22Rv1 (cell line): ENCODE results near the gene ZNRF1.
"Not testable (repeated sequence)": the region's sequence is repeated elsewhere in the genome, so short reads cannot be mapped to it uniquely, and the experiment has no call there.

ENCODE experiments used
- H3K27ac ChIP-seq: fragments of 450-650 bp; 2 replicates; pipeline ENCODE4 v1.5.1; 2017
- ZFX ChIP-seq: fragments of 450-650 bp; IDR thresholded peaks from 2 replicates; pipeline ENCODE4 v1.6.1; 2017; ENCODE audit warnings: antibody characterized with exemption, borderline replicate concordance
- TF ChIP-seq, protein P1 (sequence below): fragments of 450-650 bp; IDR thresholded peaks from 2 replicates; pipeline ENCODE4 v1.5.1; 2017; ENCODE audit warnings: mild to moderate bottlenecking

The ZNRF1 gene

DNA sequence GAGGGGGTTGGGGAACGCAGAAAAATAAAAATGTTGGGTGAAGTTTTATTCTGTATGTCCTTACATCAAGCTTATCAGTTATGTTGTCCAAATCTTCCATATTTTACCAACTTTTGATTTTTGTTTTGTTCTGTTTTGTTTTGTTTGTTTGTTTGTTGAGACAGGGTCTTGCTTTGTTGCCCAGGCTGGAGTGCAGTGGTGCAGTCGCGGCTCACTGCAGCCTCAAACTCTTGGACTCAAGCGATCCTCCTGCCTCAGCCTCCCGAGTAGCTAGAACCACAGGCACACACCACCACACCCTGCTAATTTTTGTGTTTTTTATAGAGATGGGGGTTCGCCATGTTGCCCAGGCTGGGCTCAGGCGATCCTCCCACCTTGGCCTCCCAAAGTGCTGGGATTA, 20.8 kb downstream of the ZNRF1 start:
- TF ChIP-seq ZFX: no peak
- TF ChIP-seq, protein P1, sequence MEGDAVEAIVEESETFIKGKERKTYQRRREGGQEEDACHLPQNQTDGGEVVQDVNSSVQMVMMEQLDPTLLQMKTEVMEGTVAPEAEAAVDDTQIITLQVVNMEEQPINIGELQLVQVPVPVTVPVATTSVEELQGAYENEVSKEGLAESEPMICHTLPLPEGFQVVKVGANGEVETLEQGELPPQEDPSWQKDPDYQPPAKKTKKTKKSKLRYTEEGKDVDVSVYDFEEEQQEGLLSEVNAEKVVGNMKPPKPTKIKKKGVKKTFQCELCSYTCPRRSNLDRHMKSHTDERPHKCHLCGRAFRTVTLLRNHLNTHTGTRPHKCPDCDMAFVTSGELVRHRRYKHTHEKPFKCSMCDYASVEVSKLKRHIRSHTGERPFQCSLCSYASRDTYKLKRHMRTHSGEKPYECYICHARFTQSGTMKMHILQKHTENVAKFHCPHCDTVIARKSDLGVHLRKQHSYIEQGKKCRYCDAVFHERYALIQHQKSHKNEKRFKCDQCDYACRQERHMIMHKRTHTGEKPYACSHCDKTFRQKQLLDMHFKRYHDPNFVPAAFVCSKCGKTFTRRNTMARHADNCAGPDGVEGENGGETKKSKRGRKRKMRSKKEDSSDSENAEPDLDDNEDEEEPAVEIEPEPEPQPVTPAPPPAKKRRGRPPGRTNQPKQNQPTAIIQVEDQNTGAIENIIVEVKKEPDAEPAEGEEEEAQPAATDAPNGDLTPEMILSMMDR: no peak
- H3K27ac ChIP-seq: no peak overlapping the region

DNA sequence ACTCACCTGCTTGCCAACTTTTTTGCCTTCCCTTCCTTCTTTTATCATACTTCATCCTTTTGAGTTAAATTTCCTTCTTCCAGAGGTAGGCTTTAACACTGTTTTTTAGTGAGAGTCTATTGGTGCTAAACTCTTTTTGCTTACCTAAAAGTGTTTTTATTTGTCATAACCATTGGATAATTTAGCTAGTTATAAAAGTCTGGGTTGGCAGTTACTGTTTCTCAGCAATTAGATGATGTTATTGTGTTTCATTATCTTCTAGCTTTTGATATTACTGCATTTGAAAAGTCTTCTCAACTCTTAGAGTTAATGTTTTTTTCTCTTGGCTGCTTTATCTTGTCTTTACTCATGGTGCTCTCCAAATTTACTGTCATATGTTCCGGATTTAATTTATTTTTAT, 22.6 kb downstream of the ZNRF1 start:
- TF ChIP-seq ZFX: no peak
- TF ChIP-seq, protein P1: no peak

DNA sequence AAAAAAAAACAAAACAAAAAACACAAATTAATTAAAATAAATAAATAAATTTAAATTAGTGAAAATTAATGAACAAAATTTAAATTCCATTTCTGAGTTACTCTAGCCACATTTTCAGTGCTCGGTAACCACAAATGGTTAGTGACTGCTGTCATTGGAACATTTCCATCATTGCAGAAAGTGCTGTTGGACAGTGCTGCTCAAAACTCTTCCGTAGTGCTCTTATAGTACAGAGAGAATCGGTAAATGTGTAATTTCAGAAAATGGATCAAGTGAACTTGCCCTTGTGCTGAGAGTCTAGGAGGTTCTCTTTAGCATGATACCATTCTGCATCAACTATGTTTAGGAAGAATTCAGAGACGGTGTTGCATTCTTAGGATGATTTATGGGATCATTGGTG, 23.7 kb downstream of the ZNRF1 start:
- no peak for TF ChIP-seq ZFX
- TF ChIP-seq, protein P1: no peak

More for the DNA sequence above, 22.6 kb downstream of the ZNRF1 start:
- no peak overlapping the region for H3K27ac ChIP-seq

DNA sequence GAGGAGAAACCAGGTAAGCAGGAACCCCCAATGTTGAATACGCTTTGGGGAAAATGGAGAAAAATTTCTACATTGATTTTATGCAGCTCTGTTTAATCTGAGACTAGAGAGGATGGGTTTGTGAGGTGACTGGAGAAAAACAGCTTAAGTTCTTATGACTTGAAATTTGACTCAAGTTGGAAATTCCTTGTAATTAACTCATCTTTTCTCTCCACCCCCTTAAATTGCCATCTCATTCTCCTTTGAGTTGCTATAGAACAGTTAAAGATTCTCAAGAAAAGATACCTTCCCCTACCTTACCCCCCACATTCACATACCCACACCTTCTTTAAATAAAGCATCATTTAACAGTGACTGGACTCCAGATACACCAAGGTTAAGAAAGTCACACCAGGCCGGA, 24.2 kb downstream of the ZNRF1 start:
- TF ChIP-seq ZFX: no peak
- TF ChIP-seq, protein P1: no peak
- no peak overlapping the region for H3K27ac ChIP-seq

More for the DNA sequence above, 23.7 kb downstream of the ZNRF1 start:
- no peak overlapping the region for H3K27ac ChIP-seq

DNA sequence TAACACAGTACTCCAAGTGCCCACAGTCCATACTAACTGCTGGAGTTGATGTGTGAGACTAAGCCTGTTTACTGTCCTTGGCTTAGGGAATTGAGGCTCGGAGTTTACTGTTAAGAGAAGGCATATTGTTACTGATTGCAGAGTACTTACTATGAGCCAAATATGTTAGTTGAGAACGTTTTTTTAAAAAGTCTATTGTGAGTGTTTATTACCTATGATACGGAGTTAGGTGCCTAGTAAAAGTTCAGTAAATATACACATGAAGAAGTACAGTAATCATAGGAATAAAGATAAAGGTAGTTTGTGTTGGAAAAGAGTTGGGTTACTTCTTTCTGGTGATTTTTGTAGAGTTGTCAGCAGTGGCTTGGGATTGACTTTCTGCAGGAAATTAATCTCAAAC, 25.4 kb downstream of the ZNRF1 start:
- no peak overlapping the region for H3K27ac ChIP-seq
- TF ChIP-seq, protein P1: no peak
- no peak for TF ChIP-seq ZFX

DNA sequence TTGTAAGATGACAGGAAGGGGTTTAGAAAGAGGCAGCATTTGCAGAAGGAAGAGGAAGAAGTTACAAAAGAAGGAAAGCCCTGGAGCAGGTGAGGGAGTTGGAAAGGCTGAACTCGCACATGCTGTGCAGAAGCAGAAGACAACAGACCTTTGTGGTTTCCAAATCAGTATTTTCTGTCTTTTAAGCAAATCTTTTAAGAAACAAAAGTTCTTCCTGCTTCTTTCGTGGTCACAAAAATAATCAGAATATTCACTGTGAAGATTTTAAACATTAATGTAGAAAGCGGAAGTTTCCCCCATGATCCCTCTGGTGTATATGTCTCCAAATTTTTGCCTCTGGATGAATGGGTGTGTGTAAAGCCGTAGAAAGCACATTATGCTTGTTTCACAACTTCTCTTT, 25.8 kb downstream of the ZNRF1 start:
- H3K27ac ChIP-seq: no peak overlapping the region
- no peak for TF ChIP-seq ZFX
- TF ChIP-seq, protein P1: no peak

DNA sequence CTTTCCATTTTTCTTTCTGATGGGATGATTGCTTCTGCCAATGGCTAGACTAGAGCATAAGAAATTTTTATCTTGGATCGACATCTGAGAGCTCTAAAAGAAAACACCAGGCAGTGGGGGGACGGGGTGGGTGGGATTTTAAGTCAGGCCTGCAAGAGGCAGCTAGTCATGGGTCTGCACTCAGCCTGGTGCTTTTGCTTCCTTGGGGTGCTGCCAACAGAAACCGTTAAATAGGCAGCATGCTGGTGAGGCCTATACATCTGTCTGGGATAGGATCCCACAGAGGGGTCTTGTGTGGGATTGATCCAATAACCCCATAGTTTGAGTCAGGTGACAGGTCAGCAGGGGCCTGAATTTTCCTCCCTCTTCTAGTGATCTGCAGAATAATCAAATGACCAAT, 26.9 kb downstream of the ZNRF1 start:
- no peak overlapping the region for H3K27ac ChIP-seq
- TF ChIP-seq, protein P1: no peak
- TF ChIP-seq ZFX: no peak

DNA sequence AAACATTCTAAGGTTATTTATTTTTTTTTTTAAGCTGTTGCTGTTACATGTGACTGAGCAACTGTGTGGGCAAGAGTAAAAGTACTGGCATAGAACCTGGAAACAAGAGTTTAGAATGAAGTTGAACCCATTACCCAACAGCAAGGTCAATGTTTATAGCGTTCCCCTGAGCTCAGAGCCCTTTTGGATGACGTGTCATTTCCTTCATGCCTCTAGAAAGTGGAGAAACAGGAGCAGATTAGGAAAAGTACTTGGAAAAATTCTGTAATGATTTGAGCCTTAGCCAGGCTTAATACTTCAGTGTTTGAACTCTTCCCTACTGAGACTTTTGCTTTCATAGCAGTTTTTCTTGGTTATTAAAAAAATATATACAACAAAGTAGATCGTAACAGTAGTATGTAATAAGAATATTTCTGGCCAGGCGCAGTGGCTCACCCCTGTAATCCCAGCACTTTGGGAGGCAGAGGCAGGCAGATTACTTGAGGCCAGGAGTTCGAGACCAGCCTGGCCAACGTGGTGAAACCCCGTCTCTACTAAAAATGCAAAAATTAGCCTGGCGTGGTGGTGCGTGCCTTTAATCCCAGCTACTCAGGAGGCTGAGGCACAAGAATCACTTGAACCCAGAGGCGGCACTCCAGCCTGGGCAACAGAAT, 27.5 kb downstream of the ZNRF1 start:
- not testable (repeated sequence) for H3K27ac ChIP-seq
